ENCODE results near the gene DTX4. TPM values are rescaled to one million over a fixed set of nuclear protein-coding genes. Genes with fewer than 3 reads are reported as not detected.

DTX4 gene
- total RNA-seq, 1 donor from 2014 or later, result 139 TPM

- TF ChIP-seq CTCF (conservative IDR thresholded peaks at IDR 0.05), result no peak
- no peak for DNase-seq (ENCODE audit: low read depth, low spot score)
- Mint-ChIP-seq H3K4me1 (no peaks in the 10 kb centered on the region), H3K27me3 (ENCODE audit: low read depth) (no peaks in the 10 kb centered on the region), H3K9me3 (no peaks in the 10 kb centered on the region), H3K27ac (ENCODE audit: unreplicated experiment) (no peak overlapping the region), H3K4me3 (no peak overlapping the region), H3K36me3 (ENCODE audit: low read depth) (no peaks in the 10 kb centered on the region)
Observed at GRCh38 chr11:59219836-59220235, 47.9 kb downstream of the DTX4 start.

GRCh38 chr11:59221441-59221840 is 49.5 kb downstream of the DTX4 start:
- no peak overlapping the region for H3K27ac Mint-ChIP-seq (ENCODE audit: unreplicated experiment)
- H3K36me3 Mint-ChIP-seq (ENCODE audit: low read depth), result no peaks in the 10 kb centered on the region
- no peak for TF ChIP-seq CTCF (conservative IDR thresholded peaks at IDR 0.05)
- DNase-seq (ENCODE audit: low read depth, low spot score), result no peak
- H3K27me3 Mint-ChIP-seq (ENCODE audit: low read depth), result no peaks in the 10 kb centered on the region
- H3K9me3 Mint-ChIP-seq, result no peaks in the 10 kb centered on the region
- H3K4me3 Mint-ChIP-seq, result no peak overlapping the region
- H3K4me1 Mint-ChIP-seq, result no peaks in the 10 kb centered on the region

- Mint-ChIP-seq H3K4me3 (no peak overlapping the region), H3K27ac (ENCODE audit: unreplicated experiment) (no peak overlapping the region), H3K36me3 (ENCODE audit: low read depth) (no peaks in the 10 kb centered on the region), H3K9me3 (no peaks in the 10 kb centered on the region), H3K4me1 (no peaks in the 10 kb centered on the region), H3K27me3 (ENCODE audit: low read depth) (no peaks in the 10 kb centered on the region)
- DNase-seq (ENCODE audit: low read depth, low spot score), result no peak
- TF ChIP-seq CTCF (conservative IDR thresholded peaks at IDR 0.05), result no peak
Observed at GRCh38 chr11:59222464-59223060, 50.6 kb downstream of the DTX4 start.

- no peak overlapping the region for H3K4me3 Mint-ChIP-seq
- no peaks in the 10 kb centered on the region for H3K4me1 Mint-ChIP-seq
- DNase-seq (ENCODE audit: low read depth, low spot score), result no peak
- H3K36me3 Mint-ChIP-seq (ENCODE audit: low read depth), result no peaks in the 10 kb centered on the region
- H3K9me3 Mint-ChIP-seq, result no peaks in the 10 kb centered on the region
- no peak for TF ChIP-seq CTCF (conservative IDR thresholded peaks at IDR 0.05)
- H3K27me3 Mint-ChIP-seq (ENCODE audit: low read depth), result no peaks in the 10 kb centered on the region
- H3K27ac Mint-ChIP-seq (ENCODE audit: unreplicated experiment), result no peak overlapping the region
Observed at GRCh38 chr11:59223177-59223576, 51.2 kb downstream of the DTX4 start.

- DNase-seq (ENCODE audit: low read depth, low spot score), result no peak
- Mint-ChIP-seq H3K36me3 (ENCODE audit: low read depth) (no peaks in the 10 kb centered on the region), H3K27me3 (ENCODE audit: low read depth) (no peaks in the 10 kb centered on the region), H3K9me3 (no peaks in the 10 kb centered on the region), H3K4me1 (no peaks in the 10 kb centered on the region), H3K27ac (ENCODE audit: unreplicated experiment) (no peak overlapping the region), H3K4me3 (no peak overlapping the region)
- no peak for TF ChIP-seq CTCF (conservative IDR thresholded peaks at IDR 0.05)
Observed at GRCh38 chr11:59223611-59224010, 51.7 kb downstream of the DTX4 start.
